GM19025 (cell line): ENCODE results near the gene SOS2.
"Not testable (repeated sequence)": the region's sequence is repeated elsewhere in the genome, so short reads cannot be mapped to it uniquely, and the experiment has no call there.

Source experiments
- ATAC-seq: cut with Tn5 transposase; IDR thresholded peaks from one replicate; pipeline ENCODE4 v1.9.1; 2021; ENCODE audit warnings: mild to moderate bottlenecking, low read depth, moderate library complexity; ENCODE audit not compliant: unreplicated experiment

The SOS2 gene

GRCh38 chr14:50088117-50088515 is 143.3 kb downstream of the SOS2 start:
- no peak for ATAC-seq

GRCh38 chr14:50087341-50088116 is 143.8 kb downstream of the SOS2 start:
- no peak for ATAC-seq

DNA sequence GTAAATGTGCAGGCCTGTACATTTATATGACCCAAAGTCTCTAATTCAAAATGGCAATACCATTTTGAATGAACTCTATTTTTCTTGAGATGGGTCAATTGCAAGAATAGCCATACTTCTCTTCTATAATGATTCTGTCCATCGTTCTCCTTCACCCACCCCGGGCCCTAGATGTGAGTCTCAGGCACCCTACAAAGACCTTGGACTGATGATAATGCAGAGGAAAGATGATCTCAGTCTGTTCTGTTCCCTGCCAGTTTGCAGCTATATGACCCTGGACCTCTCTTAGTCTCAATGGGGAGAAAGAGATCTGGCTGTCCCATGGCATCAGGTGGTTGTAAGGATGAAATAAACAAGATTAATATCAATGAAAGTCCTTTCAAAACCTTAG is 145.1 kb downstream of the SOS2 start:
- no peak for ATAC-seq

GRCh38 chr14:50085570-50086320 is 145.6 kb downstream of the SOS2 start:
- ATAC-seq: peak; percentile 44

GRCh38 chr14:50084666-50085065 is 146.7 kb downstream of the SOS2 start:
- no peak for ATAC-seq

DNA sequence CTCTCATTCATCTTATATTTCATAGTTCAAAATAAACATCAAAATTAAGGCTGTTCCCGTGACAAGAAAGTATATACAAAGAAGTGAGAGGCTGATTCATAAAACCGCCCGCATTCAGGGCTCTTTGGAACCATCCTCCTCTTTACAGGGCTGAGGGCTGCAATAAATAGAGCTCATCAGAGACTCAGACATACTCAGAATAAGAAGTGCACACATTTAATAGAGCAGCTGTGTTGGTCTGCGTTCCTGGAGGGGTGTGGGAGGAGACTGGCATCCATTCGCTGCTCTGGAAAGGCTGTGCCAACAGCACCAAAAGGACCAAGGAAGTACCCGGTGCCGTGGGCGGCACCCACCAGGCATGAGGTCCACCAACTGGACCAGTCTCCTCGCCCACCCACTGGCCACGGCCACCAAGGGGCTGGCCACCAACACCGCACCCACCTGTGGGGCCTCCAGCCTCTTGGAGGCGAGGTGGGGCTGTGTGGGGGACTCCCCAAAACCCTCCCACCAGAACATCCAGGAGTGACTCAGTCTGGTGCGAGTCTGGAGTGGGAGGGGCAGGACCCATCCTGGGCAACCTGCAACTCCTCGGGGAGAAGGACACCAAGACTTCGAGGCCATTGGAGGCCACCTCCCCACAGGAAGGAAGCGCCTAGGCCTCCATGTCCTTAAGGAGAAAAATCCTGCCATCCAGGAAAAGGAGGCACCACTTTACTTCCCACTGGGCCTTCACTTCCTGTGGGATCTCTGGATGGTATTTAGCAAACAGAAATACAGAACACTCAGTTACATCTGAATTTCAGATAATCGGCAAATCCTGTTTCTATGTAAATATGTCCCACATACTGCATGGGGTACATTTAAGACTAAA is 147.7 kb downstream of the SOS2 start:
- peak; percentile 27 for ATAC-seq

DNA sequence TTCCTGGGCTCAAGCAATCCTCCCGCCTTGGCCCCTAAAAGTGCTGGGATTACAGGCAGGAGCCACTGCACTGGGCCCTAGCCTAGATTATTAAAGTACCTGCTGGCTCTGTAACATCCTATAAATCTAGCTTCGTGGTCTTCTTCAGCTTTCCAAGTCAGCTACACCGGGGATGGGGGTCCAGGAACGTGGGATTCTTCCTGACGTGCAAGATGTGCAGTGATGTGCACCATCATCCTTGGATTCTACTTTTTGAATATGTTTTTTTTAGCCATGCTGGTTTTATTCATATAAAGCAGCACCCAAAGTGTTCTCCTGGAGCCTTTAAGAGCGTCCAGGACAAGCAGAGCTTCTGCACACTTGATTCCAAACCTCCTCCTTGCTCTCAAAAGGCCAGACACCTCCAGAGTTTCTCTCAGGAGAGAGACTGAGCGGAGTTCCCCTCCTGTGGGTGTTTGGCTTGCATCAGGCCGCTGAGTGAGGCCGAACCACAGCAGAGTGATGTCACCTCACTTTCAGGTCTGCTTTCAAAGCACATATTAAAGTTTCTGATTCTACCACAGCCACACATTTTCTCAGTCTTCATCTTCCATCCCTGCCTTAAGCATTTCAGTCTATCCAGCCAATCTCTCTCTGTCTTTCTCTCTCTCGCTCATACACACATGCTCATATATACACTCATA is 148.5 kb downstream of the SOS2 start:
- peak; percentile 65 for ATAC-seq

- no peak for ATAC-seq
These were observed 149.1 kb downstream of the SOS2 start for GRCh38 chr14:50082308-50082742.

DNA sequence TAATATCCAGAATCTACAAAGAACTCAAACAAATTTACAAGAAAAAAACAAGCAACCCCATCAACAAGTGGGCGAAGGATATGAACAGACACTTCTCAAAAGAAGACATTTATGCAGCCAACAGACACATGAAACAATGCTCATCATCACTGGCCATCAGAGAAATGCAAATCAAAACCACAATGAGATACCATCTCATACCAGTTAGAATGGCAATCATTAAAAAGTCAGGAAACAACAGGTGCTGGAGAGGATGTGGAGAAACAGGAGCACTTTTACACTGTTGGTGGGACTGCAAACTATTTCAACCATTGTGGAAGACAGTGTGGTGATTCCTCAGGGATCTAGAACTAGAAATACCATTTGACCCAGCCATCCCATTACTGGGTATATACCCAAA is 152.3 kb downstream of the SOS2 start:
- ATAC-seq: not testable (repeated sequence)

- not testable (repeated sequence) for ATAC-seq
These were observed 157.7 kb downstream of the SOS2 start for GRCh38 chr14:50073663-50074062.

DNA sequence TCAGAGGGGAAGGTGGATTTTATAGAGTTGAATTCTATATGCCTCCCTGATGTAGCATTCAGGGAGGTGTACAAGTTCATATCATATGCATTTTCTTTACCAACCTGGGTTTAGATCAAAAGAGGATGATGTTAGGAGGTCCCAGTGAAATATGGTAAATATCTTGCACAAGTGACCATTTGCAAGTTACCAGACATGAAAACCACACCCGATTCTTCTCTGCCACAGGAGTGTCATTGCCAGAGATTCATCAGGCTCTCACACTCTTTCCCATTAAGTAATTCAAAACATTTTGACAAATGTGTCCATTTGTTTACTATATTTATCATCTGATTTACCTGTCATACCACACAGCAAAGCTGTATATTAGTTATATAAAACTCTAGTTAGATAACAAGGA is 159.0 kb downstream of the SOS2 start:
- ATAC-seq: no peak

GRCh38 chr14:50070840-50071548 is 160.4 kb downstream of the SOS2 start:
- no peak for ATAC-seq

- ATAC-seq: no peak
These were observed 161.1 kb downstream of the SOS2 start for GRCh38 chr14:50070230-50070629.

DNA sequence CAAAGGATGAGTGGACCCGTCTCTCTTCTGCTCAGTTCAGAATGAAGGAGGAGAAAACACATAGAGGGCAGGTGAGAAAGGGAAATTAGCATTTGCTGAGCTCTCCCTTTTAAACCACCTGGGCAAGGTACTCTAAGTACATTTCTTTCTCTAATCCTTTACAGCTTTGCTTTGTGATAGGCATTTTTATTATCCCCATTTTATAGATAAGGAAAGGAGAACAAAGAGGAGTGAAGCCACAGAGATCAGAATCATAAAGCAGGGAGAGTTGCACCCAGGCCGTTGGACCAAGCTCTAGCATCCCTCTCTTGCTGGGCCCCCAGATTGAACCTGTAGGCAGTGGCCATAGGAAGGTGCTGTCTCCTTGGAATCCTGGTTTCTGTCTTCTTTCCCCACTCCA is 162.1 kb downstream of the SOS2 start:
- ATAC-seq: no peak

DNA sequence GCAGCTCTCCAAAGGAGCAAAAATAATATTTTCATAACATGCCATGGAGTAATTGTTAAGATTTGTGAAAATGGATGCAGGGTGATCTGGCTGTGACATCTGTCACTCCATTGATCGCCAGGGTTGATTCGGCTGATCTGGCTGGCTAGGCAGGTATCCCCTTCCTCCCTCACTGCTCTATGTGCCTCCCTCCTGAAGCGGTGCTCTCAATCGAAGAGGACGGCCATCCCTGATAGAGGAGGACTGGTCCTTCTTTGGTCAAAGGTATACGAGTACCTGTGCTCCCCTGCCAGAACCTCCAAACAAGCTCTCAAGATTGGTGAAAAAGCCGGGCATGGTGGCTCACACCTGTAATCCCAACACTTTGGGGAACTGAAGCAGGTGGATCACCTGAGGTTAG is 162.9 kb downstream of the SOS2 start:
- ATAC-seq: no peak

GRCh38 chr14:50067723-50068495 is 163.5 kb downstream of the SOS2 start:
- no peak for ATAC-seq
